ENCODE measurements around the gene C15orf40. TPM values are rescaled to one million over a fixed set of nuclear protein-coding genes. Genes with fewer than 3 reads are reported as not detected.
A peak's percentile ranks its signal among the peaks of the same experiment; 100 is the strongest.

The C15orf40 gene
- total and polyA plus RNA-seq, 2 of the 13 experiments (the other 11 are each of a cell fraction or from before 2014, with no cell fraction given): 24.0 to 26.3 TPM

DNA sequence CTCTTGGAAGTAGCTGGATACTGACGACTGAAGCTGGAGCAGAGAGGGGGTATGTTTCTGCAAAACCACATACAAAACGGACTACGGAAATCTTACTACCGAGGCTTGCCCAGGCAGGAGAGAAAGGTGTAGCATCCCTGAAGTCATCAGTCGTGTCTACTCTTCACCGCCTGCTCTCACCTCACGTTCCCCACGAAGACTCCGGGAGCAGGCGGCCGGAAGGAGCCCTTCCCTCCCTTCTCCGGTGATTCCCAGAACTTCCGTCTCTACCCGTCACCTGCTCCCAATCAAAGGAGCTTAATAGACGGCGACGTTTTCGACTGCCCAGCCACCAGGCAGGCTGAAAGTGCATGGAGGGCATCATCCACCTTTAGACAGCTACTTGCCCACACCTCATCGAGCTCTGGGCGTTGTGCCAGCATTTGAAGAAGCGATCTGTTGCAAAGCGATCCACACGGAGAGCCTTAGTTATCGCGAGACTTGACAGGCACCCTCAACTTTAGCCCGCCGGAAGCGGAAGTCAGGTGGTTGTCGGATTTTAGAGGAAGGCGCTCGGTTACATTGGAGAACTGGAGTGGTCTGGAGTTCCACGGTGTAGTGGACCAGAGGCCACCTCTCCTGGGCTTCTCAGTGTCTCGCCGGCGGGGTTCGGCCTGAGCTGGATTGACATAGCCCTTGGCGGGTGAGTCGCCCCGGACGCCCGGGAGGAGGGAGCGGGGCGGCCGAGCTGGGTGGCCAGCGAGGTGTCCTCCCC lies 25.6 kb downstream of the C15orf40 start, which contains the start of gene RAMAC (continued):
- TF ChIP-seq, protein P1, sequence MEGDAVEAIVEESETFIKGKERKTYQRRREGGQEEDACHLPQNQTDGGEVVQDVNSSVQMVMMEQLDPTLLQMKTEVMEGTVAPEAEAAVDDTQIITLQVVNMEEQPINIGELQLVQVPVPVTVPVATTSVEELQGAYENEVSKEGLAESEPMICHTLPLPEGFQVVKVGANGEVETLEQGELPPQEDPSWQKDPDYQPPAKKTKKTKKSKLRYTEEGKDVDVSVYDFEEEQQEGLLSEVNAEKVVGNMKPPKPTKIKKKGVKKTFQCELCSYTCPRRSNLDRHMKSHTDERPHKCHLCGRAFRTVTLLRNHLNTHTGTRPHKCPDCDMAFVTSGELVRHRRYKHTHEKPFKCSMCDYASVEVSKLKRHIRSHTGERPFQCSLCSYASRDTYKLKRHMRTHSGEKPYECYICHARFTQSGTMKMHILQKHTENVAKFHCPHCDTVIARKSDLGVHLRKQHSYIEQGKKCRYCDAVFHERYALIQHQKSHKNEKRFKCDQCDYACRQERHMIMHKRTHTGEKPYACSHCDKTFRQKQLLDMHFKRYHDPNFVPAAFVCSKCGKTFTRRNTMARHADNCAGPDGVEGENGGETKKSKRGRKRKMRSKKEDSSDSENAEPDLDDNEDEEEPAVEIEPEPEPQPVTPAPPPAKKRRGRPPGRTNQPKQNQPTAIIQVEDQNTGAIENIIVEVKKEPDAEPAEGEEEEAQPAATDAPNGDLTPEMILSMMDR (CRISPR knock-in tag; IDR thresholded peaks at IDR 0.05): no peak
- TF ChIP-seq ZSCAN22 (CRISPR knock-in tag; IDR thresholded peaks at IDR 0.05) (0 out of 2 replicates have a peak, but pooled peaks have one; percentile 41), NFIC (IDR thresholded peaks at IDR 0.05; ENCODE audit: low read length) (no peak), ZNF143 (CRISPR knock-in tag; IDR thresholded peaks at IDR 0.05) (no peak), KLF16 (CRISPR knock-in tag; IDR thresholded peaks at IDR 0.05) (0 out of 4 replicates have a peak, but pooled peaks of 1 of the 2 experiments have one; percentile 38), ZNF234 (CRISPR knock-in tag; conservative IDR thresholded peaks at IDR 0.05) (no peak), ZNF672 (CRISPR knock-in tag; IDR thresholded peaks at IDR 0.05) (no peak), LCORL (IDR thresholded peaks at IDR 0.05) (no peak), LCORL (CRISPR knock-in tag; IDR thresholded peaks at IDR 0.05) (no peak), ZNF501 (CRISPR knock-in tag; IDR thresholded peaks at IDR 0.05) (peak; percentile 74), KDM4B (CRISPR knock-in tag; IDR thresholded peaks at IDR 0.05) (peak; percentile 52; the same call in 1 of the 2 replicates)
- TF ChIP-seq, protein P2, sequence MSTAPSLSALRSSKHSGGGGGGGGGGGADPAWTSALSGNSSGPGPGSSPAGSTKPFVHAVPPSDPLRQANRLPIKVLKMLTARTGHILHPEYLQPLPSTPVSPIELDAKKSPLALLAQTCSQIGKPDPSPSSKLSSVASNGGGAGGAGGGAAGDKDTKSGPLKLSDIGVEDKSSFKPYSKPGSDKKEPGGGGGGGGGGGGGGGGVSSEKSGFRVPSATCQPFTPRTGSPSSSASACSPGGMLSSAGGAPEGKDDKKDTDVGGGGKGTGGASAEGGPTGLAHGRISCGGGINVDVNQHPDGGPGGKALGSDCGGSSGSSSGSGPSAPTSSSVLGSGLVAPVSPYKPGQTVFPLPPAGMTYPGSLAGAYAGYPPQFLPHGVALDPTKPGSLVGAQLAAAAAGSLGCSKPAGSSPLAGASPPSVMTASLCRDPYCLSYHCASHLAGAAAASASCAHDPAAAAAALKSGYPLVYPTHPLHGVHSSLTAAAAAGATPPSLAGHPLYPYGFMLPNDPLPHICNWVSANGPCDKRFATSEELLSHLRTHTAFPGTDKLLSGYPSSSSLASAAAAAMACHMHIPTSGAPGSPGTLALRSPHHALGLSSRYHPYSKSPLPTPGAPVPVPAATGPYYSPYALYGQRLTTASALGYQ (CRISPR knock-in tag; IDR thresholded peaks at IDR 0.05): no peak
- TF ChIP-seq, protein P3, sequence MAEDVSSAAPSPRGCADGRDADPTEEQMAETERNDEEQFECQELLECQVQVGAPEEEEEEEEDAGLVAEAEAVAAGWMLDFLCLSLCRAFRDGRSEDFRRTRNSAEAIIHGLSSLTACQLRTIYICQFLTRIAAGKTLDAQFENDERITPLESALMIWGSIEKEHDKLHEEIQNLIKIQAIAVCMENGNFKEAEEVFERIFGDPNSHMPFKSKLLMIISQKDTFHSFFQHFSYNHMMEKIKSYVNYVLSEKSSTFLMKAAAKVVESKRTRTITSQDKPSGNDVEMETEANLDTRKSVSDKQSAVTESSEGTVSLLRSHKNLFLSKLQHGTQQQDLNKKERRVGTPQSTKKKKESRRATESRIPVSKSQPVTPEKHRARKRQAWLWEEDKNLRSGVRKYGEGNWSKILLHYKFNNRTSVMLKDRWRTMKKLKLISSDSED (CRISPR knock-in tag; IDR thresholded peaks at IDR 0.05): peak; percentile 32; the same call in 1 of the 2 replicates
- TF ChIP-seq, protein P4, sequence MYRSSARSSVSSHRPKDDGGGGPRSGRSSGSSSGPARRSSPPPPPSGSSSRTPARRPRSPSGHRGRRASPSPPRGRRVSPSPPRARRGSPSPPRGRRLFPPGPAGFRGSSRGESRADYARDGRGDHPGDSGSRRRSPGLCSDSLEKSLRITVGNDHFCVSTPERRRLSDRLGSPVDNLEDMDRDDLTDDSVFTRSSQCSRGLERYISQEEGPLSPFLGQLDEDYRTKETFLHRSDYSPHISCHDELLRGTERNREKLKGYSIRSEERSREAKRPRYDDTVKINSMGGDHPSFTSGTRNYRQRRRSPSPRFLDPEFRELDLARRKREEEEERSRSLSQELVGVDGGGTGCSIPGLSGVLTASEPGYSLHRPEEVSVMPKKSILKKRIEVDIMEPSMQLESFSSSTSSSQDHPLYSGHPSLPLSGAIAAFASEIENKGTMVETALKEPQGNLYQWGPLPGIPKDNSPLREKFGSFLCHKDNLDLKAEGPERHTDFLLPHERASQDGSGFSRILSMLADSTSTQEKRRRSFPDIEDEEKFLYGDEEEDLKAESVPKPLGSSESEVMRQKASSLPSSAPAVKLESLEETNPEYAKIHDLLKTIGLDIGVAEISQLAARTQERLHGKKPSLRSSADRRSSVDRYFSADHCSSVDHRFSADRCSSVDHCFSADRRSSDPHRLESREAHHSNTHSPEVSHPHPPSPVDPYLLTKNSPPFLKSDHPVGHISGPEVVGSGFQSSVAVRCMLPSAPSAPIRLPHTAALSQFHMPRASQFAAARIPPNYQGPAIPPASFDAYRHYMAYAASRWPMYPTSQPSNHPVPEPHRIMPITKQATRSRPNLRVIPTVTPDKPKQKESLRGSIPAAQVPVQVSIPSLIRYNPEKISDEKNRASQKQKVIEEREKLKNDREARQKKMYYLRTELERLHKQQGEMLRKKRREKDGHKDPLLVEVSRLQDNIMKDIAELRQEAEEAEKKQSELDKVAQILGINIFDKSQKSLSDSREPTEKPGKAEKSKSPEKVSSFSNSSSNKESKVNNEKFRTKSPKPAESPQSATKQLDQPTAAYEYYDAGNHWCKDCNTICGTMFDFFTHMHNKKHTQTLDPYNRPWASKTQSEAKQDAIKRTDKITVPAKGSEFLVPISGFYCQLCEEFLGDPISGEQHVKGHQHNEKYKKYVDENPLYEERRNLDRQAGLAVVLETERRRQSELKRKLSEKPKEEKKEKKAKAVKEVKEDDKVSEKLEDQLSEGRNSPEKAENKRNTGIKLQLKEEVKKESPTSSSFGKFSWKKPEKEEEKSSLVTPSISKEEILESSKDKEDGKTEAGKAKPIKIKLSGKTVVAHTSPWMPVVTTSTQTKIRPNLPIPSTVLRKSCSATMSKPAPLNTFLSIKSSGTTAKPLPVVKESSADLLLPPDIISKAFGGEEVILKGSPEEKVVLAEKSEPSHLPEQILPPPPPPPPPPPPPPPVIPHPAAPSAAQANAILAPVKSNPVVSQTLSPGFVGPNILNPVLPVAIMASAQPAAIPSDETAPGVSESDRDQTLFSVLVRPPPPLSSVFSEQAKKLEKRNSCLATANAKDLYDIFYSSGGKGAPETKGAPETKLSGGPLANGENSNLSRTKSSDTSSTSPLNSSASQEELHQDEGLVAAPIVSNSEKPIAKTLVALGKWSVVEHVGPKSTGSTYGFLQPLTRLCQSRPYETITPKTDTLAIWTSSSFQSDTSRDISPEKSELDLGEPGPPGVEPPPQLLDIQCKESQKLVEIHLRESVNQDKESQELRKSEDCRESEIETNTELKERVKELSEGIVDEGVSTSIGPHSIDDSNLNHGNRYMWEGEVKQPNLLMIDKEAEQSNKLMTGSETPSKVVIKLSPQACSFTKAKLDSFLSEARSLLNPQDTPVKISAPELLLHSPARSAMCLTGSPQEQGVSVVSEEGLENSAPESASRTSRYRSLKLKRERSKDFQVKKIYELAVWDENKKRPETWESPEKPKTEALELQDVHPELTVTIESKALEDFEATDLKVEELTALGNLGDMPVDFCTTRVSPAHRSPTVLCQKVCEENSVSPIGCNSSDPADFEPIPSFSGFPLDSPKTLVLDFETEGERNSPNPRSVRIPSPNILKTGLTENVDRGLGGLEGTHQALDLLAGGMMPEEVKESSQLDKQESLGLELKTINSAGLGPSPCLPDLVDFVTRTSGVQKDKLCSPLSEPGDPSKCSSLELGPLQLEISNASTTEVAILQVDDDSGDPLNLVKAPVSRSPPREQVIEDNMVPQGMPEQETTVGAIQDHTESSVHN (CRISPR knock-in tag; IDR thresholded peaks at IDR 0.05): no peak

Data from HepG2 (cell line).